ENCODE results near the gene CYBA. TPM values are rescaled to one million over a fixed set of nuclear protein-coding genes. Genes with fewer than 3 reads are reported as not detected.

CYBA gene
- total RNA-seq, 1 donor from 2014 or later: 51.8 TPM

GRCh38 chr16:88614818-88615580 lies 35.9 kb downstream of the CYBA start:
- peaks cover 10% of the 10 kb centered on the region for H3K4me1 Mint-ChIP-seq (ENCODE audit: unreplicated experiment)
- TF ChIP-seq CTCF (IDR thresholded peaks at IDR 0.05): no peak
- H3K27me3 Mint-ChIP-seq (ENCODE audit: unreplicated experiment): no peaks in the 10 kb centered on the region
- peaks cover 11% of the 10 kb centered on the region for H3K36me3 Mint-ChIP-seq (ENCODE audit: unreplicated experiment)
- no peaks in the 10 kb centered on the region for H3K9me3 Mint-ChIP-seq (ENCODE audit: unreplicated experiment)
- DNase-seq (ENCODE audit: extremely low spot score, unreplicated experiment): no peak
- no peak overlapping the region for H3K27ac Mint-ChIP-seq (ENCODE audit: unreplicated experiment)
- H3K4me3 Mint-ChIP-seq (ENCODE audit: unreplicated experiment): no peak overlapping the region

GRCh38 chr16:88613911-88614817 lies 36.7 kb downstream of the CYBA start:
- no peaks in the 10 kb centered on the region for H3K27me3 Mint-ChIP-seq (ENCODE audit: unreplicated experiment)
- peaks cover 10% of the 10 kb centered on the region for H3K4me1 Mint-ChIP-seq (ENCODE audit: unreplicated experiment)
- H3K9me3 Mint-ChIP-seq (ENCODE audit: unreplicated experiment): no peaks in the 10 kb centered on the region
- H3K4me3 Mint-ChIP-seq (ENCODE audit: unreplicated experiment): no peak overlapping the region
- peaks cover 15% of the 10 kb centered on the region for H3K36me3 Mint-ChIP-seq (ENCODE audit: unreplicated experiment)
- no peak for TF ChIP-seq CTCF (IDR thresholded peaks at IDR 0.05)
- H3K27ac Mint-ChIP-seq (ENCODE audit: unreplicated experiment): no peak overlapping the region
- no peak for DNase-seq (ENCODE audit: extremely low spot score, unreplicated experiment)

- DNase-seq (ENCODE audit: extremely low spot score, unreplicated experiment): no peak
- Mint-ChIP-seq H3K27ac (ENCODE audit: unreplicated experiment) (no peak overlapping the region), H3K4me3 (ENCODE audit: unreplicated experiment) (no peak overlapping the region)
These were observed 37.6 kb downstream of the CYBA start for GRCh38 chr16:88613293-88613692.

GRCh38 chr16:88610909-88611812 lies 39.7 kb downstream of the CYBA start:
- DNase-seq (ENCODE audit: extremely low spot score, unreplicated experiment): no peak
- no peaks in the 10 kb centered on the region for H3K9me3 Mint-ChIP-seq (ENCODE audit: unreplicated experiment)
- H3K36me3 Mint-ChIP-seq (ENCODE audit: unreplicated experiment): peaks cover 24% of the 10 kb centered on the region
- TF ChIP-seq CTCF (IDR thresholded peaks at IDR 0.05): no peak
- H3K4me1 Mint-ChIP-seq (ENCODE audit: unreplicated experiment): peaks cover 3% of the 10 kb centered on the region
- H3K27me3 Mint-ChIP-seq (ENCODE audit: unreplicated experiment): no peaks in the 10 kb centered on the region
- no peak overlapping the region for H3K27ac Mint-ChIP-seq (ENCODE audit: unreplicated experiment)
- no peak overlapping the region for H3K4me3 Mint-ChIP-seq (ENCODE audit: unreplicated experiment)

More at GRCh38 chr16:88613293-88613692, 37.6 kb downstream of the CYBA start:
- H3K9me3 Mint-ChIP-seq (ENCODE audit: unreplicated experiment): no peaks in the 10 kb centered on the region
- H3K4me1 Mint-ChIP-seq (ENCODE audit: unreplicated experiment): peaks cover 3% of the 10 kb centered on the region
- H3K36me3 Mint-ChIP-seq (ENCODE audit: unreplicated experiment): peaks cover 15% of the 10 kb centered on the region
- TF ChIP-seq CTCF (IDR thresholded peaks at IDR 0.05): no peak
- no peaks in the 10 kb centered on the region for H3K27me3 Mint-ChIP-seq (ENCODE audit: unreplicated experiment)

Data from osteocyte (in vitro differentiated cells).